GM15510 (cell line): ENCODE measurements around the gene GNL2.

Experiments
- POLR2A ChIP-seq: IDR thresholded peaks from 3 replicates; pipeline ENCODE4 v1.6.1; 2011; ENCODE audit warnings: borderline replicate concordance; ENCODE audit not compliant: insufficient read length; ENCODE audit errors: extremely low read depth

Gene GNL2

DNA sequence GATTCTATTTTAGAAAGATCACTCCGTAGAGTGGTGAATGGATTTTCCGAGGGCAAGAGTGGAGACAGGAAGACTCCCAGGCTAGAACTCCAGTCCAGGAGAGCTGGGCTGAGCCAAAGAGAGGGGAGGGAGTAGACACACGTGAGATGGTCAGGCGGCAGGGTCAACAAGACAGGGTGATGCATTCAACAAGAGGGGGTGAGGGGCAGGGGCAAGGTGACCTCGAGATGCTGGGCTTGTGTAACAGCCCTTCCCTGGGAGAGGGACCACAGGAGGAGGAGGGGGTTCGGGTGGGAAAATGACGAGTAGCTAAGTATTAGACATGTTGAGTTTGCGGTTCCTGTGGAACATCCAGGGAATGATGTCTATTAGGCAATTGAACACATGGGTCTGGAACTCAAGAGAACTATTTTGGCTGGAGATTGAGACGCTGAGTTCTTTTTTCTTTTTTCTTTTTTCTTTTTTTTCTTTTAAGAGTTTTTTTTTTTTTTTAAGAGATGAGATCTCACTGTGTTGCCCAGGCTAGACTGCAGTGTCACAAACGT lies 25.7 kb upstream of the GNL2 start:
- no peak for TF ChIP-seq POLR2A

DNA sequence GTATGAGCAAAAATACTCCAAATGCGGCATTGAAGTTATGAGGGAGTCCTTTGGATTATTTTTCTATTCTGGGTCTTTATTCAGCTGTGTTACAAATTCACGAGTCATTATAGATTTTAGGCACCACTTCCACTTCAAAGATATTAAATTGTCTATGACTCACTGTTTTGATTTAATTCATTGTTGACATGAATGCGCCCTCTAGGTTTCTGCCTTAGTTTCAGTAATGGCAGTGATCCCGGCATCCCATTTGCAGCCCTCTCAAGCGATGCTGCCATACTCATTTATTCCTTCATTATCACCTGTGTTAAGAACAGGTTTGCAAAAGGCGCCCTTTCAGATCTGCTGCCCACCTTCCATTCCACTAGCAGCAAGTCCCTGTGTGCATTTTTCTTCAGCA lies 25.0 kb upstream of the GNL2 start:
- no peak for TF ChIP-seq POLR2A

DNA sequence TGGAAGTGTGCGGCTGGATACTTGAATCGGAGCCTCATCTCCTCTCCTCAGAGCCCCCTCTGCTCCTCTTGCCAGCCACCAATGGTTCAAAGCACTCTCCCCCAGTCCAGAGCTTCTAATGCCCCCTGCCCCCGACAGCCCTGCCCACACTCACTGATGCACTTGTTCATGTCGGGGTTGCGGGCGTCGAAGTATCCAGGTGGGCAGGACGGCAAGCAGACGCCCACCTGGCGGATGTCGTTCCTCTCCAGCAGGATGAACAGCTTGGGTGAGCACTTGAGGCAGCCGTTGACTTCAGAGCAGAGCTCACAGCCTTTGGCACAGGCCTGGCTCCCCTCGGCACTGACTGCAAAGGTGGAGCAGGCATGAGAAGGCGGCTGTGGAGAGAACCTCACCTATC lies 20.6 kb upstream of the GNL2 start:
- TF ChIP-seq POLR2A, result no peak

DNA sequence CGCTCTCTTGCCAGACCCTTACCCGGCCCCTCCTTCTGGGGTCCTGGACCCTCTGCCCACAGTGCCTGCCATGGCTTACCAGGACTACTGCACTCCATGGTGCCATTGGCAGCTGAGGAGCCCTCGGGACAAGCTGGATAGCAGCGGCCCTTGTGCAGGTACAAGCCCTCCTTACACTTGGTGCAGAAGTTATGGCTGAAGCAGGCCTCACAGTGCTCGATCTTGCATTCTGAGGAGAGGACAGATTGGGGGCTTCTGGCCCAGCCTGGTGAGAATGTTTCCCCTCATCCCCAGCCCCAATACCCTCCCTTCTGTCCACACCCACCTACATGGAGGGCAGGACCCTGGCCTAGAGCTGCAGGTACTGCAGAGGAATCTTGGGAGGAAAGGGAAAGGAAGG lies 18.4 kb upstream of the GNL2 start:
- no peak for TF ChIP-seq POLR2A

DNA sequence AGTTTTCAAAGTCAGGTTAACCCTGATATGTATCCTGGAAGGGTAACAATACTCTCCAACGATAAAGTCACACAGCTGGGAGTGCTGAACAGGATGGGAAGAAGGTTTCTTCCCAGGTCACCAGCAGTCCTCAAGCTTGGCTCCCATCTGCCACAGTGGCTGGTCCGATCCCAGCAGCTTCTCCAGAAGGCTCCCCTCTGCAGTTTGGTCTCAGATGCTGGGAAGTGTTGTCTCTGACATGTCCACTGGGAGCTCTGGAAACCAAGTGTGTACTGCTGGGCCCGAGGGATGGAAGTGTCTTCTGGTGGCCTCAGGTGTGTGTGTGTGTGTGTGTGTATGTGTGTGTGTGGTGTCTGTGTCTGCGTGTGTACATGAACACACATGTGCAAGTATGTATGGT lies 16.4 kb upstream of the GNL2 start:
- TF ChIP-seq POLR2A, result no peak

DNA sequence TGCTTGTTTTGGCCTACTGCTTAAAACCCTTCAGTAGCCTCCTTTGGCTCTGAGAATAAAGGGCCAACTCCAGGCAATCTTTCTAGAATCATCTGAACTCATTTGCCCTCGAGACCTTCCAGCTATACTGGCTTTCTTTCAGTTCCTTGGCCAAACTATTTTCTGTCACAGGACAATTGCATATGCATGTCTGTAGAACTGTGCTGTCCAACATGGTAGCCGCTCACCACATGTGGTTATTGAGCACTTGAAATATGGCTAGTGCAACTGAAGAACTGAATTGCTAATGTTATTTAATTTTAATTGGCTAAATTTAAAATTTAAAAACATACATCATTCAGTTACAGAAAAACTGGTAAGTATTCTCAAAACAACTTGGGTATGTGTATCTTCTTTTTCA lies 14.3 kb upstream of the GNL2 start:
- no peak for TF ChIP-seq POLR2A

DNA sequence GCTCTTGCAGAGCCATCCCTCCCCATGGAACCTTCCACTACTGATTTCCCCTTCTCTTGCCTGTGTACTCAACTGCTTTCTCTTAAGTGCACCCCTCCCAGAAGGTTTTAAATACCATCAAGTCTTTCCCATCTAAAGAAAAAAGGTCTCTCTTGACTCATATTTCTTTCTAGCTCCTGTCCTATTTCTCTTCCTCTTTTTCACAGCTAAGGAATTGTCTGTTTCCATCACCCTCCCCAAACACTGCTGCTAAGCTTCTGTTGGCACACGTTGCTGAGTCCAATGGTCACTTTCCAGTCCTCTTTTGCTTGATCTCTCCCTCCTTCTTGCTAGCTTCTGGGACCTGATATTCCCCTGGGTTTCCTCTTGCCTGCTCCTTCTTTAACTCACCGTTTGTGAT lies 13.3 kb upstream of the GNL2 start:
- TF ChIP-seq POLR2A, result no peak

DNA sequence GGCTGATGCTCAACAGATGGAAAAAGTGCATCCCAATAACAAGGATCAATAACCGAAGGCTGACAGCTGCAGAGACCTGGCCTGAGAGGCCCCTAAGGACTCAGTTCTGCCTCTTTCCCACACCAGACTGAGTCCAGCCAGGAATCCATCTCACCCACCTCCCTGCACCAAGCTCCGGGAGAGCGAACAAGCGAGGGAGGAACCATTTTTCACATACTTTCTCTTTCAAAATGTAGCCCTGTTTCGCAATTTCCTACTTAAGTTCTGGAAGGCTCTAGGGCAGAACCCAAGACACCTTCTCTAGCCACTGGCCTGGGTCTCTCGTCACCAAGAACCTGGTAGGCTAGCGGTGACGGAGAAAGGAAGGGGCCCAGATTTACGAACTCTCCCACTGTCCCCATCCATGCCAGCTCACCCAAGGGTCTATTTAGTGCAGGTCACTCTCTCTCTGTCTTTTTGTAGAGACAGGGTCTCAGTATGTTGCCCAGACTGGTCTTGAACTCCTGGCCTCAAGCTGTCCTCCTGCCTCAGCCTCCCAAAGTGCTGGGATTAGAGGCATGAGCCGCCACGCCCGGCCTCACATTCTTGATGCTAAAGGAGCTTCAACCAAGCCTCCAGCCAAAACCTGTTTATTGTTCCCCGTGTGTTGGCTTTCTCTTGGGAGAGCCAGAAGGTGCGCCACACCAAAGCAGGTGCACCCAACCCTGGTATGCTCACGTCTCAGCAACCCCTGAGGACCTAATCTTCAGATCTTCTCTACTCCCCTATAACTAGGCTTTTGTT lies 10.9 kb upstream of the GNL2 start:
- TF ChIP-seq POLR2A, result no peak

DNA sequence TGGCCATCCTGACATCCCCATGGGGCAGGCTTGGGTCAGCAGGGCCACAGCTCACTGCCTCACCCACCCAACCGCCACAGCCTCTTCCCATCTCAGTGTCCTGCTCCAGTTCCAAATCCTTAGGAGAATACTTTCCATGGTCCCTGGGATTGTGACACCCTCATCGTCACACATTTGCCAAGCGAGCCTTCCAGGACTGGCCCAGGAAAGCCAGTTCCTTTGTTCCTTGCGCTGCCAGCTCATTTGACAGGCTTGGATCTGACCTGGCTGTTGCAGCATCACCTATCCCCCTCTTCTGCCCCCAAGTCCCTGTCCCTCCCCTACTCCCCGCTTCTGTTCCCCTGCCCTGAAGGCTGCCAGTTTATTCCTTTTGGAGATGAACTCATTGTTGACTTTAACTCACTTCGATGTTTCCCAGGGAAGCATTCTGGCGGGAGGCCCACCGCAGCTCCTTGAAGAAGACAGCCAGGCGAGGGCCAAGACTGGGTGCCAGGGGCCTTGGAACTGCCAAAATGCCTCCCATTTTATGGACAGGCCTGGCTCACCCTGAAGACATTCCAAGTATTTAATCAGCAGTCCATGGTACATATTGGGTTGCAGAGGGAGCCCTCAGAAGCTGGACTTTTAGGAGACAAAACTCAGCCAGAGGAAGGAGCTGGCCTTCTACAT lies 10.2 kb upstream of the GNL2 start:
- no peak for TF ChIP-seq POLR2A

DNA sequence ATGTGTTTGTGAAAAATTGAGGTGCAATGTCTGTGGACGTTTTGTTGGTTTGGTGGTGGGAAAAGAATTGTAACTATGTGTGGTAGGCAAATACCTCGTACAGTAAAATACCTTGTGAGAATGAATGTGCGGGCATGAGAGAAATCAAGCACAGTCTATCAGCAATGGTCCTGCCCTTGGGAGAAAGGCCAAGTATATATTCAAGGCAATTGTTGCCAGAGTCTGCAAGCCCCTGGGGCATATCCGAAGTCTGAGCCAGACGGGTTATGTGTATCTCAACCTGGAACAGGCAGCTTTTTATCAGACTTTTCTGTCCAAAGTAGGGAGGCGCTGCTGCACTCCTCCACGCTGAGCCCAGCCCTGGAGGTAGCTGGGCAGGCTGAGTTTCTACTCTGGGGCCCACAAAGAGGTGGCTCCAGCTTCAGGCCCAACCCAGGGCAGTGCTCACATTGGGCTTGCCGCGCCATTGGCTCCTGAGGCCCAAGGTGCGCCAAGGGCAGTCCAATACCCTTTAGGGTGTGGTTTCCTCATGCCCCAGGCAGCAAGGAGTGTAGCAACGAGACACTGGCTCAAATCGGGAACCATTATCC lies 9.4 kb upstream of the GNL2 start:
- no peak for TF ChIP-seq POLR2A

DNA sequence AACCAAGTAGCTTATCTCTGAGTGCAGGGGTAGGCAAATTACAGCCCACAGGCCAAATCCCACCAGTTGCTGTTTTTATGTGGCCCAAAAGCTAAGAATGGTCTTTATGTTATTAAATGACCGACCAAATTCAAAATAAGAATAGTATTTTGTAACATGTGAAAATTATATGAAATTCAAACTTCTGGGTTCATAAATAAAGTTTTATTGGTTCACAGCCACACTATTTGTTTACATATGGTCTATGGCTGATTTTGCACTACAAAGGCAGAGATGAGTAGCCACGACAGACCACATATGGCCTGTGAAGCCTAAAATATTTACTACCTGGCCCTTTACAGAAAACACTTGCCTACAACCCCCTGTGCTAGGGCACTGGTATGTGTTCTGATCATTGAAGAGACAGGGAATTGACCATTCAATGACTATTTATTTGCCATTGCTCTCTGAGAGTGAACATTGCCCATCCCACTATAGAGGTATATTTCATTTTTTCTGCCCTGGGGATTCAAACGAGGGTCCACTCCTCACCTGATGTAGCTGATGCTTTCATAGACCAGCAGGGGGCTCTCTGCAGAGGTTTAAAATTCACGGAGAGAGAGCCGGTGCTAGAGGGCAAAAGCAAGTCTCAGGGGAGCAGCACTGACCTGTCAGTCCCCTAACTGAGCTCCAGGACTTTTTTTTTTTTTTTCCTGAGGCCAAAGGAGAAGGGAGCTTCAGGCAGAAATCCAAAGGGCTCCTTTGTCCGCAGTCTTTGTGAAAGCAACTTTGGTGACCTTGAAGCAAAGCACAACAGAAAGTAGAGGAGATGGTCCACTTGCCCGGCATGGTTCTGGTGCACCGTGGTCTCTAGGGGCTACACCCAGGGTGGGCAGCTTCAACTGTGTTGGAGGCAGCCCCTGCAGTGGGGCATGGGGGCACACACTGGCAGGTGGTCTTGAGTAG lies 7.3 kb upstream of the GNL2 start:
- no peak for TF ChIP-seq POLR2A

DNA sequence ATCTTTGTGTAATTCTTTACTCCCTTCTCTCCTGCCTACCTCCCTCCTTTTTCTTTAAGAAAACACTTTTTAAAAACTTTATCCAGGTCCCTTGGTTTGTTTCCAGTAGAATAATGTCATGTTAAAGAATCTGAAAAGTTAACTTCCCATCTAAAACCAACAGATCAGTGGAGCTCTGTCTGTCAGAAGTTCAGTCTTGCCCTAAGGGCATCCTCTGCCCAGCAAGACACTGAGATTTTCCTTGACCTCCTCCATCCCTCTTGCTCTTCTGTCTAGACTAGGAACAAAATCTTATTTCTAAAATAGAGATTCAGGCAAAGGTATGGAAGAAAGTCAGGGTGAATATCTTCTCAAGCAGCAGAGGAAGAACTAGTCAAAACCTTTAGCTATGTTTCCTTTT lies 5.7 kb upstream of the GNL2 start:
- no peak for TF ChIP-seq POLR2A

DNA sequence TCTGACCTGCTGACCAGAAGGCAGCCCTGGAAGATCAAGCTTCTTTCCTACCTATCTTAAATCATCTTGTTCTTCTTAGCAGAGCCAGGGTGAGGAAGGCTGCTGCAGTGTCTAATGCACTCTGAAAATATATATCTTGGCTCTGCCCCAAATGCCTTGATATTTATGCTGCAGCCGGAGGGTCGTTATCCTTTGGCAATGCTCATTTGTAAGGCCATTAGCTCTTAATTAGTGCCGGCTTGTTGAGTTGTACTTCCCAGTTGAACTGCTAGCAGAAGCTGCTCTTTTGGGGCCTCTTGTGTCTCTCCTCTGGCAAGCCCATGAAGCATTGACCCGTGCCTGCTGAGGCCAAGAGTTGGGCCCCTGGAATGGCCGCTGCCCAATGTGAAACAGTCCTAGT lies 4.2 kb upstream of the GNL2 start:
- no peak for TF ChIP-seq POLR2A

DNA sequence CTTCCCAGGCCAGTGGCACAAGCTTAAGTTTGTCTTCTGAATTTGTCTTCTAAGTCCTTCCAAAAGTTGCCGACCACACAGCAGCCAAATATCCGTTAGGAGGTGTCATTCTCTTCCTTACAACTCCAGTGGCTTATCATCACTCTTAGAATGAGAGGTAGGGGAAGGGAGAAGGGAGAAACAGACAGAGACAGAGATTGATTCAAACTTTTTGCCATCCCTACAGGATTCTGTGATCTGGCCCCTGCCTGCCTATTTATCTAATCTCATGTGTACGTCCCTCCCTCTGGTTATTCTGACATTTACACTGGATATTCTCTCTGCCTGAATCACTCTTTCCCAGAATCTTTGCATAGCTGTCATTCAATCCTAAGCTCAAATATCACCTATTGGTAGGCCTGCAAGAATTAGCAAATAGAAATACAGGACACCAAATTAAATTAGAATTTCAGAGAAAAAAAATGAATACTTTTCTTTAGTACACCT lies 488 bp upstream of the GNL2 start:
- no peak for TF ChIP-seq POLR2A
